BJ (cell line): ENCODE results near the gene U2AF2. TPM values are rescaled to one million over a fixed set of nuclear protein-coding genes. Genes with fewer than 3 reads are reported as not detected.

ENCODE experiments used
- CTCF ChIA-PET: fragments of 350-600 bp; formaldehyde crosslinking; extraction: SDS; loops from one replicate; lab custom pipeline; 2021; ENCODE audit warnings: antibody characterized with exemption, inconsistent platforms; lab: Yijun Ruan, JAX
- POLR2A ChIA-PET: fragments of 300-600 bp; sonication (Branson Sonifier 250); formaldehyde crosslinking; extraction: SDS; loops from one replicate; lab custom pipeline; 2021; ENCODE audit warnings: antibody characterized with exemption; lab: Charles Lee
- DNase-seq: peaks from one replicate; pipeline ENCODE4 v3.0.0-alpha.2; 2011; ENCODE audit warnings: low read depth
- H3K27me3 ChIP-seq: 2 replicates; pipeline ENCODE4 v1.6.0; 2011; ENCODE audit warnings: low read length; ENCODE audit not compliant: control insufficient read depth, insufficient read depth
- H3K36me3 ChIP-seq: 2 replicates; pipeline ENCODE4 v1.5.1; 2011; ENCODE audit warnings: low read length; ENCODE audit not compliant: control insufficient read depth, insufficient read depth
- H3K4me3 ChIP-seq: 2 replicates; pipeline ENCODE4 v1.5.1; 2011; ENCODE audit warnings: low read depth, mild to moderate bottlenecking, control low read depth, low read length
- polyA plus RNA-seq: library from polyadenylated mRNA; depleted of rRNA; stranded (reverse); fragments of >200 nt; gene quantifications from 2 replicates; pipeline ENCODE4 v1.2.3, GENCODE V29; 2011
- TF ChIP-seq, protein P1 (sequence below): IDR thresholded peaks from 2 replicates; pipeline ENCODE4 v1.5.1; 2011; ENCODE audit warnings: low read depth, mild to moderate bottlenecking, control low read depth, inconsistent platforms, low read length, moderate library complexity; ENCODE audit not compliant: insufficient read depth

U2AF2 gene
- polyA plus RNA-seq, 1 experiment = 170 TPM

DNA sequence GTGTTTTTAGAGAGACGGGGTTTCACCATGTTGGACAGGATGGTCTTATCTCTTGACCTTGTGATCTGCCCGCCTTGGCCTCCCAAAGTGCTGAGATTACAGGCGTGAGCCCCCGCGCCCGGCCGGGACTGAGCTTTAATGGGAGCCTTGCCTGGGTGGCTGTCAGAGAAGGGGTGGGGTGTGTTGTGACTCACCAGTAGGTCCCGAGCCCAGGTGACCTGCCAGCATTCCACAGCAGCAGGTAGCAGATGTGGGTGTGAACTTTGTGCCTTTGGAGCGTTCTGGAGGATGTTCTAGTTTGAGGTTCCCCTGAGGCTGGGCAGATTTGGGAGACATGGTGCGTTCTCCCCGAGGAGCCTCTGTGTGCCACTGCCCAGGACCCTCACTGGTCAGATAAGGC is 13.1 kb downstream of the U2AF2 start:
- TF ChIP-seq, protein P1, sequence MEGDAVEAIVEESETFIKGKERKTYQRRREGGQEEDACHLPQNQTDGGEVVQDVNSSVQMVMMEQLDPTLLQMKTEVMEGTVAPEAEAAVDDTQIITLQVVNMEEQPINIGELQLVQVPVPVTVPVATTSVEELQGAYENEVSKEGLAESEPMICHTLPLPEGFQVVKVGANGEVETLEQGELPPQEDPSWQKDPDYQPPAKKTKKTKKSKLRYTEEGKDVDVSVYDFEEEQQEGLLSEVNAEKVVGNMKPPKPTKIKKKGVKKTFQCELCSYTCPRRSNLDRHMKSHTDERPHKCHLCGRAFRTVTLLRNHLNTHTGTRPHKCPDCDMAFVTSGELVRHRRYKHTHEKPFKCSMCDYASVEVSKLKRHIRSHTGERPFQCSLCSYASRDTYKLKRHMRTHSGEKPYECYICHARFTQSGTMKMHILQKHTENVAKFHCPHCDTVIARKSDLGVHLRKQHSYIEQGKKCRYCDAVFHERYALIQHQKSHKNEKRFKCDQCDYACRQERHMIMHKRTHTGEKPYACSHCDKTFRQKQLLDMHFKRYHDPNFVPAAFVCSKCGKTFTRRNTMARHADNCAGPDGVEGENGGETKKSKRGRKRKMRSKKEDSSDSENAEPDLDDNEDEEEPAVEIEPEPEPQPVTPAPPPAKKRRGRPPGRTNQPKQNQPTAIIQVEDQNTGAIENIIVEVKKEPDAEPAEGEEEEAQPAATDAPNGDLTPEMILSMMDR = no peak
- H3K4me3 ChIP-seq = no peak overlapping the region
- POLR2A ChIA-PET = no interaction called here
- DNase-seq = no peak
- no peaks in the 10 kb centered on the region for H3K27me3 ChIP-seq
- peaks cover 52% of the 10 kb centered on the region for H3K36me3 ChIP-seq
- CTCF ChIA-PET = interaction anchor here (0.9 kb wide), 1 partner anchor 13 kb away, joined by 3 read pairs; the partner anchor contains the start of gene U2AF2

DNA sequence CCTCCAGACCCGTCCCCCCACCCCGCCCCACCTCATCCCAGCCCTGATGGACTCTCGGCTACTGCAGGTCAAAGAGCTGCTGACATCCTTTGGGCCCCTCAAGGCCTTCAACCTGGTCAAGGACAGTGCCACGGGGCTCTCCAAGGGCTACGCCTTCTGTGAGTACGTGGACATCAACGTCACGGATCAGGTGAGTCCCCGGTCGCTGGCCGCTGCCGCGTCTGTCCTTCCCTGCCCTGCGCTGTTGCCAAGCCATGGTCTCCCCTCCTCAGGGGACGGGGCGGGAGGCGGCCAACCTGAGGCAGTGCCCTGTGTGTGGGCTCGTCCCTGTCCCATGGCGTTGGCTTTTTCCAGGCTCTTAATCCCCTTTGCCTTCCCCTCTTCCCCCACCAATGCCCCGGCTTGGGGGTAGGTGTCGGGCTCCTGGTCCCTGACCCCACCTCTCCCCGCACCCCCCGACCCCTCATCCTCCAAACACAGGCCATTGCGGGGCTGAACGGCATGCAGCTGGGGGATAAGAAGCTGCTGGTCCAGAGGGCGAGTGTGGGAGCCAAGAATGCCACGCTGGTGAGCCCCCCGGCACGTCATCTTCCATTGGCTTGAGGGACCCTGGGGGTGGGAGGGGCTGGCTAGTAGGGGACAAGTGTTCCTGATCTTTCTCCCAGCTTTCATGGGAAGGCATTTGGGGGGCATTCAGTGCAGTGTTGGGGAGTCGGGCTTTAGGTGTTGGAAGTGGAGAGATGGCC is 13.9 kb downstream of the U2AF2 start:
- no peak for DNase-seq
- Histone ChIP-seq H3K36me3 (peaks cover 47% of the 10 kb centered on the region), H3K4me3 (no peak overlapping the region), H3K27me3 (no peaks in the 10 kb centered on the region)
- POLR2A ChIA-PET = no interaction called here
- TF ChIP-seq, protein P1 = no peak
- CTCF ChIA-PET = no interaction called here

DNA sequence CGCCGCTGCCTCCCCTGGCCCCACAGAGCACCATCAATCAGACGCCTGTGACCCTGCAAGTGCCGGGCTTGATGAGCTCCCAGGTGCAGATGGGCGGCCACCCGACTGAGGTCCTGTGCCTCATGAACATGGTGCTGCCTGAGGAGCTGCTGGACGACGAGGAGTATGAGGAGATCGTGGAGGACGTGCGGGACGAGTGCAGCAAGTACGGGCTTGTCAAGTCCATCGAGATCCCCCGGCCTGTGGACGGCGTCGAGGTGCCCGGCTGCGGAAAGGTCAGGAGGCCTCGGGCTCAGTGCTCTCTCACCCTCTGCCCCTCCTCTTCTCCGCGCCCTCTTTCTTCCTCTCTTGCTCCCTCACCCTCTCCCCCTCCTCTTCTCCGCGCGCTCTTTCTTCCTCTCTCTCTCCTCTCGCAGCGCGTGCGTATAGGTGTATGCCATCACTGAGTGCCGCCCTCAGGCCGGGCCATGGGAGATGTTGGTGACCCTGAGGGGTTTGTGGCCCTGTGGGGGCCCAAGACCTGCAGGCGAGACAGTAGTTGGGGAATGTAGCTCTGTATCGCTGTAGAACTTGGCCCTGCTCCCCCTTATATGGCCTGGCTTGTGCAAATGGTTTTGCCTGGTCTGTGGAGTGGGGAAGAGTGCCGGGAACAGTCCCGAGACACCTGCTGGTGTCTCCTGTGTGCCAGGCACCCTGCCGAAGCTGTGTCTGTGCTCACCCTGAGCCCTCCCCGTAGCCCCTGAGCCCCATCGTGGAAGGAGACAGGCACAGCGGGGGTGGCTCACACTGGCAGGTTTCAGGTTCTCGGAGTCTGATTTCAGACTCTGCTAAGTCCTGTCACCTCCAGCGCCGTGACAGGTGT is 14.8 kb downstream of the U2AF2 start:
- POLR2A ChIA-PET = no interaction called here
- TF ChIP-seq, protein P1 = no peak
- CTCF ChIA-PET = no interaction called here
- no peak for DNase-seq
- Histone ChIP-seq H3K4me3 (no peak overlapping the region), H3K27me3 (no peaks in the 10 kb centered on the region), H3K36me3 (peaks cover 40% of the 10 kb centered on the region)

DNA sequence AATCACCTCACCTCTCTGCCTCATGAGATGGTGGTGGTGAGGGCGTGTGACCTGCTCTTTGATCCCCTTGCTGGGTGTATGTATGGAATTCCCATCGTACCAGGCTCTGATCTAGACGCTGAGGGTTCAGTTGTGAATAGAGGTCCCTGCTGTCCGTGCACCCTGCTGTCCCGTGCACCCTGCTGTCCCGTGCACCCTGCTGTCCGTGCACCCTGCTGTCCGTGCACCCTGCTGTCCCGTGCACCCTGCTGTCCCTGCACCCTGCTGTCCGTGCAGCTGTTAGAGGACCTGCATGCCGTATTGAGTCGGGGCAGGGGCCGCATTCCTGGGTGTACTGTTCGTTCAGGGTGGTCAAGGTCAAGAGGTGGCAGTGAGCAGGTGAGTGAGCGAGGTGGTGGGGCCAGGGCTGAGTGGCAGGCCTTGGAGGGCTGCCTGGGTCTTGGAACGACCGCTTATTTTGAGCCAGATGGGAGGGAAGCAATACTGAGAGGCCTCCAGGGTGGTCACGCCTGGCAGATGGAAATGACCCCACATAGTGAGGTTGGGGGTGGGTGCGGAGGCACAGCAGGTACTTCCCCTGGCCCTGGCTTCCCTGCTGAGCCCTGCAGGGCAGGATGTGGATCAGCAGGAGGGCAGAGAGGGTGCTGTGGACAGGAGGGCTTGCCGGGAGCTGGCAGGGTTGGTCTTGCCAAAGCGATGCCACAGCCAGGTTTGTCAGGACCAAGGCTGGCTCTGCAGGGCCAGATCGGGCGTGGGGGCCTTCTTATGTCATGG is 15.6 kb downstream of the U2AF2 start:
- H3K27me3 ChIP-seq = no peaks in the 10 kb centered on the region
- no peak overlapping the region for H3K4me3 ChIP-seq
- POLR2A ChIA-PET = no interaction called here
- TF ChIP-seq, protein P1 = no peak
- DNase-seq = no peak
- peaks cover 40% of the 10 kb centered on the region for H3K36me3 ChIP-seq
- CTCF ChIA-PET = interaction anchor here (1.2 to 2.0 kb wide), 7 partner anchors 8 to 38 kb away, joined by 4 to 17 read pairs (median 5); partner anchors contain the start of gene U2AF2
